Transverse colon (tissue), 4 donors: ENCODE data around the gene ENDOV.

ENCODE experiments used
- CTCF ChIP-seq, 5 experiments: fragments of 200-600 bp in 3 of 5; fragments of 450-650 bp in 2 of 5; sonication (generic) in 3 of 5; IDR thresholded peaks; 1 replicate in 2 of 5; 2 replicates in 3 of 5; pipeline ENCODE4 v1.5.1; 2016 to 2017; ENCODE audit warnings: antibody characterized with exemption in 5 of 5, inconsistent platforms in 3 of 5, mild to moderate bottlenecking in 2 of 5, moderate library complexity in 1 of 5
- POLR2A ChIP-seq: fragments of 450-650 bp; IDR thresholded peaks from one replicate; pipeline ENCODE4 v1.6.1; 2016; ENCODE audit warnings: antibody characterized with exemption, mild to moderate bottlenecking, moderate library complexity
- POLR2AphosphoS5 ChIP-seq, 3 donors: sonication (generic); formaldehyde crosslinking; IDR thresholded peaks; one replicate each; pipeline ENCODE4 v1.6.1; 2016; ENCODE audit warnings: antibody characterized with exemption in 3 of 3

GRCh38 chr17:80380068-80380467, 34.9 kb upstream of the ENDOV start:
- TF ChIP-seq POLR2A (no peak), CTCF (IDR thresholded peaks at IDR 0.05) (no peak), POLR2AphosphoS5 (IDR thresholded peaks at IDR 0.05) (no peak)
